K562 (cell line): Measurements from ENCODE around the gene RSPH6A. TPM values are rescaled to one million over a fixed set of nuclear protein-coding genes. Genes with fewer than 3 reads are reported as not detected.

Source experiments
- EP400 ChIP-seq: fragments of 450-650 bp; IDR thresholded peaks from 2 replicates; pipeline ENCODE4 v1.6.1; 2017; ENCODE audit warnings: antibody characterized with exemption, mild to moderate bottlenecking, moderate library complexity
- FOXJ2 ChIP-seq: fragments of 200-800 bp; sonication (Bioruptor generic); IDR thresholded peaks from 2 replicates; pipeline ENCODE4 v1.6.1; 2016; ENCODE audit warnings: missing genetic modification characterization, missing compliant biosample characterization
- PHF20 ChIP-seq: fragments of 450-650 bp; IDR thresholded peaks from 2 replicates; pipeline ENCODE4 v1.6.1; 2018; ENCODE audit not compliant: partially characterized antibody
- RUNX1 ChIP-seq: sonication (generic); IDR thresholded peaks from 2 replicates; pipeline ENCODE4 v1.6.1; 2016; ENCODE audit warnings: antibody characterized with exemption, low read depth
- SMAD2 ChIP-seq: fragments of 150-350 bp; IDR thresholded peaks from 2 replicates; pipeline ENCODE4 v1.6.1; 2014; ENCODE audit warnings: low read depth, mild to moderate bottlenecking, low read length
- TARDBP ChIP-seq: fragments of 450-650 bp; IDR thresholded peaks from 2 replicates; pipeline ENCODE4 v1.6.1; 2016
- XRCC4 ChIP-seq: IDR thresholded peaks from one replicate; pipeline ENCODE4 v1.6.1; 2011; ENCODE audit not compliant: insufficient read depth, insufficient read length; ENCODE audit errors: extremely low read depth
- ZEB2 ChIP-seq: fragments of 450-650 bp; IDR thresholded peaks from 2 replicates; pipeline ENCODE4 v1.6.1; 2016
- ZNF707 ChIP-seq: fragments of 250-450 bp; sonication (Bioruptor Pico); conservative IDR thresholded peaks from 2 replicates; pipeline ENCODE4 v1.8.0; 2022; ENCODE audit warnings: inconsistent platforms, mild to moderate bottlenecking, moderate library complexity
- polyA plus RNA-seq, 8 experiments: library from polyadenylated mRNA; depleted of rRNA in 4 of 8; stranded (reverse) in 5 of 8; unstranded in 3 of 8; fragments of >200 nt; fragmentation: Nextera tagmentation in 2 of 8; fragmentation: Illumina TruSeq in 1 of 8; extraction: Ambion mirVana in 2 of 8; extraction: Trizol in 1 of 8; gene quantifications; 2 replicates each; pipeline versions ENCODE4 v1.2.1 to v1.2.3, GENCODE V29; 2011 to 2014; ENCODE audit warnings: inconsistent platforms in 1 of 8, missing spikeins in 1 of 8
- total RNA-seq, 7 experiments: library from RNA; depleted of rRNA in 6 of 7; stranded (reverse); fragments of >200 nt in 6 of 7; fragmentation: Illumina TruSeq in 2 of 7; extraction: Trizol in 2 of 7; gene quantifications; 2 replicates each; pipeline versions ENCODE4 v1.2.1 to v1.2.3, GENCODE V29; 2011 to 2021; ENCODE audit warnings: low replicate concordance in 1 of 7
- TF ChIP-seq, protein P1 (sequence below): fragments of 250-450 bp; sonication (Bioruptor Pico); IDR thresholded peaks from 2 replicates; pipeline ENCODE4 v1.4.0; 2020; ENCODE audit warnings: borderline replicate concordance
- TF ChIP-seq, protein P2 (sequence below): fragments of 450-650 bp; IDR thresholded peaks from 2 replicates; pipeline ENCODE4 v1.6.1; 2017; ENCODE audit warnings: mild to moderate bottlenecking, moderate library complexity
- TF ChIP-seq, protein P3 (sequence below): fragments of 450-650 bp; formaldehyde crosslinking; IDR thresholded peaks from 2 replicates; pipeline ENCODE4 v1.4.0; 2022; ENCODE audit warnings: mild to moderate bottlenecking, moderate library complexity
- TF ChIP-seq, protein P4 (sequence below): fragments of 450-650 bp; IDR thresholded peaks from 2 replicates; pipeline ENCODE4 v1.6.1; 2014; ENCODE audit warnings: low read depth, mild to moderate bottlenecking, moderate library complexity, borderline replicate concordance
- TF ChIP-seq, protein P5 (sequence below): fragments of 450-650 bp; conservative IDR thresholded peaks from 2 replicates; pipeline ENCODE4 v1.6.1; 2016; ENCODE audit warnings: missing genetic modification characterization, low read depth, mild to moderate bottlenecking, control low read depth, missing compliant biosample characterization
- TF ChIP-seq, protein P6 (sequence below): fragments of 200-800 bp; sonication (Bioruptor generic); IDR thresholded peaks from 2 replicates; pipeline ENCODE4 v1.6.1; 2016; ENCODE audit warnings: missing genetic modification characterization, missing compliant biosample characterization

The RSPH6A gene
- total and polyA plus RNA-seq, 9 of the 15 experiments (the other 6 are each of a cell fraction or from before 2014, with no cell fraction given) = 0.03 to 0.15 (median 0.07) TPM; not detected in 5

DNA sequence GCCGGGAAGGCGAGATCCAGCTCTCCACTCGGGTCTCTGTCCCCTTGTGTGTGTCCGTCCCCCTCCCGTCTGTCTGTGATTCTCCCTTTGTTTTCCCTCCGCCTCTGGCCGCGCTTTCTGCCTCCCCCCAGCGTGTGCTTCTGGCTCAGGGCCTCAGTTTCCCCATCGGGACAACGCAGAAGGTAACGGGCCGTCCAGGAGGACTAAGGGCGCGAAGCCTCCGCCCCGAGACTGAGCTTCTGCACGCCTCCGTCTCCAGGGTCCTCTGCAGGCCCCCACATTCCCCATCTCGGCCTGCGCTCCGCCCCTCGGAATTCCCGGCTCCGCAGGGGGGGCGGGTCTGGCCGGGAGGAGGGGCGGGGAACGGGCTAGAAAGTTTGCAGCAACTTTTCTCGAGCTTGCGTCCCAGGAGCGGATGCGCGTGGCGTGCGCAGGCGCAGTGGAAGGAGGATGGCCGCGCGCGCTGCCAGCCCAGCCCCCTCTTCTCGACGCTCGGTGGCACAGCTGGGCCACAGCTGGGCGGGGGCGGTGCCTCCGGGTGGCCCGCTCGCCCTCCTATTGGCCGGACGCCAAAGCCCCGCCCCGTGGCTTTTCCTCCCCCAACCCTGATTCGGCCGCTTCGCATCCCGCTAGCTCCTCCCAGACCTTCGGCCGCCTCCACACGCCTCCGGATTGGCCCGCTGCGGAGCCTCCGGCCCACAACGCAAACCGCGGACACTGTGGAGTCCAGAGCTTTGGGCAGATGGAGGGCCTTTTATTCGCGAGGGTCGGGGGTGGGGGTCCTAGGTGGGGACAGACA is 45.9 kb downstream of the RSPH6A start, which contains the start of gene SIX5 (continued):
- TF ChIP-seq, protein P1, sequence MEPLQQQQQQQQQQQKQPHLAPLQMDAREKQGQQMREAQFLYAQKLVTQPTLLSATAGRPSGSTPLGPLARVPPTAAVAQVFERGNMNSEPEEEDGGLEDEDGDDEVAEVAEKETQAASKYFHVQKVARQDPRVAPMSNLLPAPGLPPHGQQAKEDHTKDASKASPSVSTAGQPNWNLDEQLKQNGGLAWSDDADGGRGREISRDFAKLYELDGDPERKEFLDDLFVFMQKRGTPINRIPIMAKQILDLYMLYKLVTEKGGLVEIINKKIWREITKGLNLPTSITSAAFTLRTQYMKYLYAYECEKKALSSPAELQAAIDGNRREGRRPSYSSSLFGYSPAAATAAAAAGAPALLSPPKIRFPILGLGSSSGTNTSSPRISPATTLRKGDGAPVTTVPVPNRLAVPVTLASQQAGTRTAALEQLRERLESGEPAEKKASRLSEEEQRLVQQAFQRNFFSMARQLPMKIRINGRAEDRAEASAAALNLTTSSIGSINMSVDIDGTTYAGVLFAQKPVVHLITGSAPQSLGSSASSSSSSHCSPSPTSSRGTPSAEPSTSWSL (CRISPR knock-in tag) = 0 out of 2 replicates have a peak, but pooled peaks have one; percentile 40
- TF ChIP-seq TARDBP = no peak
- TF ChIP-seq PHF20 = no peak
- TF ChIP-seq, protein P2, sequence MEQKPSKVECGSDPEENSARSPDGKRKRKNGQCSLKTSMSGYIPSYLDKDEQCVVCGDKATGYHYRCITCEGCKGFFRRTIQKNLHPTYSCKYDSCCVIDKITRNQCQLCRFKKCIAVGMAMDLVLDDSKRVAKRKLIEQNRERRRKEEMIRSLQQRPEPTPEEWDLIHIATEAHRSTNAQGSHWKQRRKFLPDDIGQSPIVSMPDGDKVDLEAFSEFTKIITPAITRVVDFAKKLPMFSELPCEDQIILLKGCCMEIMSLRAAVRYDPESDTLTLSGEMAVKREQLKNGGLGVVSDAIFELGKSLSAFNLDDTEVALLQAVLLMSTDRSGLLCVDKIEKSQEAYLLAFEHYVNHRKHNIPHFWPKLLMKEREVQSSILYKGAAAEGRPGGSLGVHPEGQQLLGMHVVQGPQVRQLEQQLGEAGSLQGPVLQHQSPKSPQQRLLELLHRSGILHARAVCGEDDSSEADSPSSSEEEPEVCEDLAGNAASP = no peak
- no peak for TF ChIP-seq XRCC4
- no peak for TF ChIP-seq RUNX1
- TF ChIP-seq ZEB2 = no peak
- TF ChIP-seq EP400 = peak; percentile 64
- TF ChIP-seq, protein P3, sequence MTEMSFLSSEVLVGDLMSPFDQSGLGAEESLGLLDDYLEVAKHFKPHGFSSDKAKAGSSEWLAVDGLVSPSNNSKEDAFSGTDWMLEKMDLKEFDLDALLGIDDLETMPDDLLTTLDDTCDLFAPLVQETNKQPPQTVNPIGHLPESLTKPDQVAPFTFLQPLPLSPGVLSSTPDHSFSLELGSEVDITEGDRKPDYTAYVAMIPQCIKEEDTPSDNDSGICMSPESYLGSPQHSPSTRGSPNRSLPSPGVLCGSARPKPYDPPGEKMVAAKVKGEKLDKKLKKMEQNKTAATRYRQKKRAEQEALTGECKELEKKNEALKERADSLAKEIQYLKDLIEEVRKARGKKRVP = no peak; the same call in 1 of the 2 replicates
- TF ChIP-seq, protein P4, sequence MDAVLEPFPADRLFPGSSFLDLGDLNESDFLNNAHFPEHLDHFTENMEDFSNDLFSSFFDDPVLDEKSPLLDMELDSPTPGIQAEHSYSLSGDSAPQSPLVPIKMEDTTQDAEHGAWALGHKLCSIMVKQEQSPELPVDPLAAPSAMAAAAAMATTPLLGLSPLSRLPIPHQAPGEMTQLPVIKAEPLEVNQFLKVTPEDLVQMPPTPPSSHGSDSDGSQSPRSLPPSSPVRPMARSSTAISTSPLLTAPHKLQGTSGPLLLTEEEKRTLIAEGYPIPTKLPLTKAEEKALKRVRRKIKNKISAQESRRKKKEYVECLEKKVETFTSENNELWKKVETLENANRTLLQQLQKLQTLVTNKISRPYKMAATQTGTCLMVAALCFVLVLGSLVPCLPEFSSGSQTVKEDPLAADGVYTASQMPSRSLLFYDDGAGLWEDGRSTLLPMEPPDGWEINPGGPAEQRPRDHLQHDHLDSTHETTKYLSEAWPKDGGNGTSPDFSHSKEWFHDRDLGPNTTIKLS = peak; percentile 42; the same call in 1 of the 2 replicates
- TF ChIP-seq ZNF707 (CRISPR knock-in tag) = no peak
- TF ChIP-seq SMAD2 = no peak
- peak; percentile 55; the same call in 1 of the 2 replicates for TF ChIP-seq FOXJ2 (tag)
- TF ChIP-seq, protein P5, sequence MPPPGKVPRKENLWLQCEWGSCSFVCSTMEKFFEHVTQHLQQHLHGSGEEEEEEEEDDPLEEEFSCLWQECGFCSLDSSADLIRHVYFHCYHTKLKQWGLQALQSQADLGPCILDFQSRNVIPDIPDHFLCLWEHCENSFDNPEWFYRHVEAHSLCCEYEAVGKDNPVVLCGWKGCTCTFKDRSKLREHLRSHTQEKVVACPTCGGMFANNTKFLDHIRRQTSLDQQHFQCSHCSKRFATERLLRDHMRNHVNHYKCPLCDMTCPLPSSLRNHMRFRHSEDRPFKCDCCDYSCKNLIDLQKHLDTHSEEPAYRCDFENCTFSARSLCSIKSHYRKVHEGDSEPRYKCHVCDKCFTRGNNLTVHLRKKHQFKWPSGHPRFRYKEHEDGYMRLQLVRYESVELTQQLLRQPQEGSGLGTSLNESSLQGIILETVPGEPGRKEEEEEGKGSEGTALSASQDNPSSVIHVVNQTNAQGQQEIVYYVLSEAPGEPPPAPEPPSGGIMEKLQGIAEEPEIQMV (tag) = no peak
- TF ChIP-seq, protein P6, sequence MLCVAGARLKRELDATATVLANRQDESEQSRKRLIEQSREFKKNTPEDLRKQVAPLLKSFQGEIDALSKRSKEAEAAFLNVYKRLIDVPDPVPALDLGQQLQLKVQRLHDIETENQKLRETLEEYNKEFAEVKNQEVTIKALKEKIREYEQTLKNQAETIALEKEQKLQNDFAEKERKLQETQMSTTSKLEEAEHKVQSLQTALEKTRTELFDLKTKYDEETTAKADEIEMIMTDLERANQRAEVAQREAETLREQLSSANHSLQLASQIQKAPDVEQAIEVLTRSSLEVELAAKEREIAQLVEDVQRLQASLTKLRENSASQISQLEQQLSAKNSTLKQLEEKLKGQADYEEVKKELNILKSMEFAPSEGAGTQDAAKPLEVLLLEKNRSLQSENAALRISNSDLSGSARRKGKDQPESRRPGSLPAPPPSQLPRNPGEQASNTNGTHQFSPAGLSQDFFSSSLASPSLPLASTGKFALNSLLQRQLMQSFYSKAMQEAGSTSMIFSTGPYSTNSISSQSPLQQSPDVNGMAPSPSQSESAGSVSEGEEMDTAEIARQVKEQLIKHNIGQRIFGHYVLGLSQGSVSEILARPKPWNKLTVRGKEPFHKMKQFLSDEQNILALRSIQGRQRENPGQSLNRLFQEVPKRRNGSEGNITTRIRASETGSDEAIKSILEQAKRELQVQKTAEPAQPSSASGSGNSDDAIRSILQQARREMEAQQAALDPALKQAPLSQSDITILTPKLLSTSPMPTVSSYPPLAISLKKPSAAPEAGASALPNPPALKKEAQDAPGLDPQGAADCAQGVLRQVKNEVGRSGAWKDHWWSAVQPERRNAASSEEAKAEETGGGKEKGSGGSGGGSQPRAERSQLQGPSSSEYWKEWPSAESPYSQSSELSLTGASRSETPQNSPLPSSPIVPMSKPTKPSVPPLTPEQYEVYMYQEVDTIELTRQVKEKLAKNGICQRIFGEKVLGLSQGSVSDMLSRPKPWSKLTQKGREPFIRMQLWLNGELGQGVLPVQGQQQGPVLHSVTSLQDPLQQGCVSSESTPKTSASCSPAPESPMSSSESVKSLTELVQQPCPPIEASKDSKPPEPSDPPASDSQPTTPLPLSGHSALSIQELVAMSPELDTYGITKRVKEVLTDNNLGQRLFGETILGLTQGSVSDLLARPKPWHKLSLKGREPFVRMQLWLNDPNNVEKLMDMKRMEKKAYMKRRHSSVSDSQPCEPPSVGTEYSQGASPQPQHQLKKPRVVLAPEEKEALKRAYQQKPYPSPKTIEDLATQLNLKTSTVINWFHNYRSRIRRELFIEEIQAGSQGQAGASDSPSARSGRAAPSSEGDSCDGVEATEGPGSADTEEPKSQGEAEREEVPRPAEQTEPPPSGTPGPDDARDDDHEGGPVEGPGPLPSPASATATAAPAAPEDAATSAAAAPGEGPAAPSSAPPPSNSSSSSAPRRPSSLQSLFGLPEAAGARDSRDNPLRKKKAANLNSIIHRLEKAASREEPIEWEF = no peak
